Astrocyte (in vitro differentiated cells and primary cell): Measurements from ENCODE around the gene INPP5B.

Experiments used
- EZH2 ChIP-seq: IDR thresholded peaks from 2 replicates; pipeline ENCODE4 v1.6.1; 2012; ENCODE audit warnings: mild to moderate bottlenecking, low read length, inconsistent platforms; ENCODE audit not compliant: insufficient read depth
- TF ChIP-seq, protein P1 (sequence below): IDR thresholded peaks from 2 replicates; pipeline ENCODE4 v1.5.1; 2011; ENCODE audit warnings: low read depth, mild to moderate bottlenecking, inconsistent platforms, low read length, moderate library complexity; ENCODE audit not compliant: insufficient read depth

DNA sequence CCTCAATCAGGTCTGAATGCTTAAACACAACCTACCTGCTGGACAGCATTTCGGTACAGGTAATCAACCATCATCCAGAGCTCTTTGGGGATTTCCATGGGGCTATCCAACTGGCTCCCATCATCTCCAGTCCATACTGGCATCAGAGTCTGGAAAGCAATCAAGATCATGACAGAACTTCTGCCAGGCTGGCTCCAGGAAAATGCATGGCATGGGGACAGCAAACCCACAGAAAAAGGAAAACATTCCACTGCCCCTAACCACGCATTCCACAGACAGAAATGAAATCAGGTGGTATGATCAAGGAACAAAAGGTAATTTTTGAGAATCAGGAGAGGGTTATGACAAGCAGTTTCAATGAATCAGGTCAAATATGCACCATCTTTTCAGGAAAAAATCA, 78.4 kb downstream of the INPP5B start:
- TF ChIP-seq, protein P1, sequence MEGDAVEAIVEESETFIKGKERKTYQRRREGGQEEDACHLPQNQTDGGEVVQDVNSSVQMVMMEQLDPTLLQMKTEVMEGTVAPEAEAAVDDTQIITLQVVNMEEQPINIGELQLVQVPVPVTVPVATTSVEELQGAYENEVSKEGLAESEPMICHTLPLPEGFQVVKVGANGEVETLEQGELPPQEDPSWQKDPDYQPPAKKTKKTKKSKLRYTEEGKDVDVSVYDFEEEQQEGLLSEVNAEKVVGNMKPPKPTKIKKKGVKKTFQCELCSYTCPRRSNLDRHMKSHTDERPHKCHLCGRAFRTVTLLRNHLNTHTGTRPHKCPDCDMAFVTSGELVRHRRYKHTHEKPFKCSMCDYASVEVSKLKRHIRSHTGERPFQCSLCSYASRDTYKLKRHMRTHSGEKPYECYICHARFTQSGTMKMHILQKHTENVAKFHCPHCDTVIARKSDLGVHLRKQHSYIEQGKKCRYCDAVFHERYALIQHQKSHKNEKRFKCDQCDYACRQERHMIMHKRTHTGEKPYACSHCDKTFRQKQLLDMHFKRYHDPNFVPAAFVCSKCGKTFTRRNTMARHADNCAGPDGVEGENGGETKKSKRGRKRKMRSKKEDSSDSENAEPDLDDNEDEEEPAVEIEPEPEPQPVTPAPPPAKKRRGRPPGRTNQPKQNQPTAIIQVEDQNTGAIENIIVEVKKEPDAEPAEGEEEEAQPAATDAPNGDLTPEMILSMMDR, result no peak
- TF ChIP-seq EZH2, result no peak
